AG10803 (cell line): ENCODE measurements around the gene CNTFR.

ENCODE experiments used
- DNase-seq: peaks from one replicate; pipeline ENCODE4 v3.0.0; 2010; ENCODE audit warnings: low read depth
- H3K4me3 ChIP-seq: 2 replicates; pipeline ENCODE4 v1.5.1; 2011; ENCODE audit warnings: mild to moderate bottlenecking, low read length, control low read depth
- CTCF ChIP-seq: conservative IDR thresholded peaks from 2 replicates; pipeline ENCODE4 v1.5.1; 2011; ENCODE audit warnings: mild to moderate bottlenecking, low read length, control low read depth, inconsistent platforms

The CNTFR gene

GRCh38 chr9:34522971-34523797 lies 66.3 kb downstream of the CNTFR start, which contains the start of gene ENHO:
ENHO (minus strand) TSS chr9:34522990; CDS start chr9:34521695, 1,295 bp downstream.
- peak; percentile 80 for DNase-seq
- peak within 1 kb of the TSS; percentile 38 for H3K4me3 ChIP-seq
- no peak for TF ChIP-seq CTCF

- H3K4me3 ChIP-seq, result peak overlapping the region; percentile 38
- no peak for DNase-seq
- TF ChIP-seq CTCF, result no peak
Observed at GRCh38 chr9:34522091-34522887, 67.2 kb downstream of the CNTFR start.

GRCh38 chr9:34521406-34522045 lies 68.0 kb downstream of the CNTFR start:
- no peak for DNase-seq
- TF ChIP-seq CTCF, result no peak
- no peak overlapping the region for H3K4me3 ChIP-seq

GRCh38 chr9:34520505-34521385 lies 68.8 kb downstream of the CNTFR start:
- H3K4me3 ChIP-seq, result no peak overlapping the region
- DNase-seq, result no peak
- no peak for TF ChIP-seq CTCF

- H3K4me3 ChIP-seq, result no peak overlapping the region
- no peak for DNase-seq
- no peak for TF ChIP-seq CTCF
Observed at GRCh38 chr9:34520096-34520495, 69.4 kb downstream of the CNTFR start.

GRCh38 chr9:34519321-34520020 lies 70.1 kb downstream of the CNTFR start:
- no peak overlapping the region for H3K4me3 ChIP-seq
- no peak for DNase-seq
- TF ChIP-seq CTCF, result no peak
